ENCODE measurements around the gene ROR2.

ROR2 gene

GRCh38 chr9:91946653-91947488 lies 3.2 kb downstream of the ROR2 start:
- TF ChIP-seq POLR2AphosphoS5 (IDR thresholded peaks at IDR 0.05; ENCODE audit: low read depth, low read length) (no peak), TAF1 (IDR thresholded peaks at IDR 0.05; ENCODE audit: borderline replicate concordance, insufficient read depth, low read length) (no peak), FOXP2 (optimal IDR thresholded peaks at IDR 0.05; ENCODE audit: borderline replicate concordance, extremely low read depth, extremely low read length, insufficient read depth) (no peak), REST (IDR thresholded peaks at IDR 0.05; ENCODE audit: insufficient read depth in 1 of 2, low read depth in 2 of 2, low read length in 2 of 2) (no peak), SIN3A (IDR thresholded peaks at IDR 0.05; ENCODE audit: borderline replicate concordance, insufficient read depth, low read length) (no peak)

GRCh38 chr9:91946196-91946595 lies 3.8 kb downstream of the ROR2 start:
- no peak for TF ChIP-seq REST (IDR thresholded peaks at IDR 0.05; ENCODE audit: insufficient read depth in 1 of 2, low read depth in 2 of 2, low read length in 2 of 2)
- no peak for TF ChIP-seq SIN3A (IDR thresholded peaks at IDR 0.05; ENCODE audit: borderline replicate concordance, insufficient read depth, low read length)
- no peak for TF ChIP-seq TAF1 (IDR thresholded peaks at IDR 0.05; ENCODE audit: borderline replicate concordance, insufficient read depth, low read length)
- TF ChIP-seq FOXP2 (optimal IDR thresholded peaks at IDR 0.05; ENCODE audit: borderline replicate concordance, extremely low read depth, extremely low read length, insufficient read depth) = no peak
- no peak for TF ChIP-seq POLR2AphosphoS5 (IDR thresholded peaks at IDR 0.05; ENCODE audit: low read depth, low read length)

- TF ChIP-seq SIN3A (IDR thresholded peaks at IDR 0.05; ENCODE audit: borderline replicate concordance, insufficient read depth, low read length) = no peak
- no peak for TF ChIP-seq FOXP2 (optimal IDR thresholded peaks at IDR 0.05; ENCODE audit: borderline replicate concordance, extremely low read depth, extremely low read length, insufficient read depth)
- TF ChIP-seq POLR2AphosphoS5 (IDR thresholded peaks at IDR 0.05; ENCODE audit: low read depth, low read length) = no peak
- no peak for TF ChIP-seq TAF1 (IDR thresholded peaks at IDR 0.05; ENCODE audit: borderline replicate concordance, insufficient read depth, low read length)
- no peak for TF ChIP-seq REST (IDR thresholded peaks at IDR 0.05; ENCODE audit: insufficient read depth in 1 of 2, low read depth in 2 of 2, low read length in 2 of 2)
Observed at GRCh38 chr9:91945277-91946085, 4.5 kb downstream of the ROR2 start.

GRCh38 chr9:91944711-91945110 lies 5.3 kb downstream of the ROR2 start:
- no peak for TF ChIP-seq POLR2AphosphoS5 (IDR thresholded peaks at IDR 0.05; ENCODE audit: low read depth, low read length)

- TF ChIP-seq POLR2AphosphoS5 (IDR thresholded peaks at IDR 0.05; ENCODE audit: low read depth, low read length) (no peak), FOXP2 (optimal IDR thresholded peaks at IDR 0.05; ENCODE audit: borderline replicate concordance, extremely low read depth, extremely low read length, insufficient read depth) (no peak), REST (IDR thresholded peaks at IDR 0.05; ENCODE audit: insufficient read depth in 1 of 2, low read depth in 2 of 2, low read length in 2 of 2) (no peak), SIN3A (IDR thresholded peaks at IDR 0.05; ENCODE audit: borderline replicate concordance, insufficient read depth, low read length) (no peak), TAF1 (IDR thresholded peaks at IDR 0.05; ENCODE audit: borderline replicate concordance, insufficient read depth, low read length) (no peak)
Observed at GRCh38 chr9:91943478-91944470, 6.3 kb downstream of the ROR2 start.
